Measurements from ENCODE around the gene SRA1. TPM values are rescaled to one million over a fixed set of nuclear protein-coding genes. Genes with fewer than 3 reads are reported as not detected.
A peak's percentile ranks its signal among the peaks of the same experiment; 100 is the strongest.

Gene SRA1
- total and polyA plus RNA-seq, 12 donors: 22.7 to 42.2 (median 32.5) TPM

- Histone ChIP-seq H3K36me3 (no peaks in the 10 kb centered on the region), H3K4me3 (no peak overlapping the region), H3K27me3 (no peaks in the 10 kb centered on the region), H3K9me3 (no peaks in the 10 kb centered on the region), H3K4me1 (peaks cover 0 to 29% (median 0%) of the 10 kb centered on the region in 9 donors), H3K27ac (peak overlapping the region in 5 of 10 donors; percentile 29 to 89 (median 53))
- DNase-seq (no peak), ATAC-seq (no peak)
- 73 to 80% methylated on average over 4 of the region's 4 CpGs for WGBS, 2 donors
- intact Hi-C loops (cut with DNase I): no loop called here
- TF ChIP-seq CTCF (IDR thresholded peaks at IDR 0.05): no peak
These were observed 44.9 kb upstream of the SRA1 start for GRCh38 chr5:140602147-140602546.

GRCh38 chr5:140600096-140600495 lies 42.8 kb upstream of the SRA1 start:
- intact Hi-C loops (cut with DNase I): no loop called here
- Histone ChIP-seq H3K4me3 (no peak overlapping the region), H3K4me1 (peaks cover 0 to 40% (median 15%) of the 10 kb centered on the region in 9 donors), H3K27ac (no peak overlapping the region), H3K9me3 (no peaks in the 10 kb centered on the region), H3K27me3 (no peaks in the 10 kb centered on the region), H3K36me3 (no peaks in the 10 kb centered on the region)
- ATAC-seq (no peak), DNase-seq (no peak)
- no peak for TF ChIP-seq CTCF (IDR thresholded peaks at IDR 0.05)

GRCh38 chr5:140598836-140599235 lies 41.6 kb upstream of the SRA1 start:
- no peak overlapping the region for H3K4me3 ChIP-seq
- no peak overlapping the region for H3K27ac ChIP-seq
- no peaks in the 10 kb centered on the region for H3K27me3 ChIP-seq
- no peak for TF ChIP-seq CTCF (IDR thresholded peaks at IDR 0.05)
- H3K4me1 ChIP-seq: peaks cover 0 to 48% (median 16%) of the 10 kb centered on the region in 9 donors
- no peaks in the 10 kb centered on the region for H3K36me3 ChIP-seq
- intact Hi-C loops (cut with DNase I): no loop called here
- 86 to 90% methylated on average over 2 of the region's 2 CpGs for WGBS, 2 donors
- DNase-seq (no peak), ATAC-seq (no peak)
- no peaks in the 10 kb centered on the region for H3K9me3 ChIP-seq

GRCh38 chr5:140596321-140596741 lies 39.1 kb upstream of the SRA1 start:
- no peak for TF ChIP-seq CTCF (IDR thresholded peaks at IDR 0.05)
- no peak overlapping the region for H3K4me3 ChIP-seq
- peak in 6 of 8 donors; percentile 59 to 85 (median 76) for ATAC-seq
- H3K36me3 ChIP-seq: no peaks in the 10 kb centered on the region
- peak overlapping the region in 7 of 10 donors; percentile 1 to 85 (median 54) for H3K27ac ChIP-seq
- 20 to 27% methylated on average over 1 of the region's 1 CpG for WGBS, 2 donors
- intact Hi-C loops (cut with DNase I): no loop called here
- no peaks in the 10 kb centered on the region for H3K9me3 ChIP-seq
- peaks cover 0 to 36% (median 16%) of the 10 kb centered on the region in 9 donors for H3K4me1 ChIP-seq
- no peak for DNase-seq
- no peaks in the 10 kb centered on the region for H3K27me3 ChIP-seq
